ENCODE results near the gene AQP1.

Gene AQP1

GRCh38 chr7:30911561-30911969 is at the start of gene AQP1:
Gene AQP1, plus strand, starts transcription at chr7:30911853. Its CDS starts 57 bp downstream, at chr7:30911910.
- DNase-seq (ENCODE audit: low spot score in 2 of 2), result no peak
- Histone ChIP-seq H3K9me3 (no peaks in the 10 kb centered on the region), H3K4me1 (no peaks in the 10 kb centered on the region), H3K36me3 (replicated peaks) (no peaks in the 10 kb centered on the region), H3K4me3 (no peak within 1 kb of the TSS), H3K27me3 (ENCODE audit: low read depth) (no peaks in the 10 kb centered on the region)
- in situ Hi-C loops (cut with MboI; ENCODE audit: low sequenced_read_pairs), result no loop called here

GRCh38 chr7:30862995-30863705 is 48.5 kb upstream of the AQP1 start:
- no peak for DNase-seq (ENCODE audit: low spot score in 2 of 2)

GRCh38 chr7:30863706-30864035 is 48.0 kb upstream of the AQP1 start:
- in situ Hi-C loops (cut with MboI; ENCODE audit: low sequenced_read_pairs), result no loop called here
- no peaks in the 10 kb centered on the region for H3K36me3 ChIP-seq (replicated peaks)
- H3K4me3 ChIP-seq, result no peak overlapping the region
- H3K27me3 ChIP-seq (ENCODE audit: low read depth), result no peaks in the 10 kb centered on the region
- H3K9me3 ChIP-seq, result no peaks in the 10 kb centered on the region
- no peak for DNase-seq (ENCODE audit: low spot score in 2 of 2)
- no peaks in the 10 kb centered on the region for H3K4me1 ChIP-seq

More at GRCh38 chr7:30862995-30863705, 48.5 kb upstream of the AQP1 start:
- Histone ChIP-seq H3K36me3 (replicated peaks) (no peaks in the 10 kb centered on the region), H3K4me3 (no peak overlapping the region), H3K4me1 (no peaks in the 10 kb centered on the region), H3K27me3 (ENCODE audit: low read depth) (no peaks in the 10 kb centered on the region), H3K9me3 (no peaks in the 10 kb centered on the region)
- in situ Hi-C loops (cut with MboI; ENCODE audit: low sequenced_read_pairs), result no loop called here

GRCh38 chr7:30864101-30864500 is 47.6 kb upstream of the AQP1 start:
- no peaks in the 10 kb centered on the region for H3K36me3 ChIP-seq (replicated peaks)
- no peaks in the 10 kb centered on the region for H3K9me3 ChIP-seq
- no peaks in the 10 kb centered on the region for H3K27me3 ChIP-seq (ENCODE audit: low read depth)
- H3K4me3 ChIP-seq, result no peak overlapping the region
- no peak for DNase-seq (ENCODE audit: low spot score in 2 of 2)
- no peaks in the 10 kb centered on the region for H3K4me1 ChIP-seq
- in situ Hi-C loops (cut with MboI; ENCODE audit: low sequenced_read_pairs), result no loop called here

GRCh38 chr7:30865076-30865475 is 46.6 kb upstream of the AQP1 start:
- Histone ChIP-seq H3K36me3 (replicated peaks) (no peaks in the 10 kb centered on the region), H3K9me3 (no peaks in the 10 kb centered on the region), H3K27me3 (ENCODE audit: low read depth) (no peaks in the 10 kb centered on the region), H3K4me3 (no peak overlapping the region), H3K4me1 (no peaks in the 10 kb centered on the region)
- in situ Hi-C loops (cut with MboI; ENCODE audit: low sequenced_read_pairs), result no loop called here
- no peak for DNase-seq (ENCODE audit: low spot score in 2 of 2)

GRCh38 chr7:30865821-30866220 is 45.8 kb upstream of the AQP1 start:
- Histone ChIP-seq H3K36me3 (replicated peaks) (no peaks in the 10 kb centered on the region), H3K4me3 (no peak overlapping the region), H3K9me3 (no peaks in the 10 kb centered on the region), H3K27me3 (ENCODE audit: low read depth) (no peaks in the 10 kb centered on the region), H3K4me1 (no peaks in the 10 kb centered on the region)
- DNase-seq (ENCODE audit: low spot score in 2 of 2), result no peak
- in situ Hi-C loops (cut with MboI; ENCODE audit: low sequenced_read_pairs), result no loop called here

- Histone ChIP-seq H3K36me3 (replicated peaks) (no peaks in the 10 kb centered on the region), H3K27me3 (ENCODE audit: low read depth) (no peaks in the 10 kb centered on the region)
- in situ Hi-C loops (cut with MboI; ENCODE audit: low sequenced_read_pairs), result no loop called here
Observed at GRCh38 chr7:30866939-30867338, 44.7 kb upstream of the AQP1 start.

GRCh38 chr7:30867483-30867882 is 44.2 kb upstream of the AQP1 start:
- Histone ChIP-seq H3K36me3 (replicated peaks) (no peaks in the 10 kb centered on the region), H3K4me3 (no peak overlapping the region), H3K4me1 (no peaks in the 10 kb centered on the region), H3K27me3 (ENCODE audit: low read depth) (no peaks in the 10 kb centered on the region), H3K9me3 (no peaks in the 10 kb centered on the region)
- no peak for DNase-seq (ENCODE audit: low spot score in 2 of 2)
- in situ Hi-C loops (cut with MboI; ENCODE audit: low sequenced_read_pairs), result no loop called here

More at GRCh38 chr7:30866939-30867338, 44.7 kb upstream of the AQP1 start:
- H3K9me3 ChIP-seq, result no peaks in the 10 kb centered on the region
- no peak overlapping the region for H3K4me3 ChIP-seq
- DNase-seq (ENCODE audit: low spot score in 2 of 2), result no peak
- H3K4me1 ChIP-seq, result no peaks in the 10 kb centered on the region

GRCh38 chr7:30869794-30870611 is 41.6 kb upstream of the AQP1 start:
- no peak overlapping the region for H3K4me3 ChIP-seq
- no peaks in the 10 kb centered on the region for H3K36me3 ChIP-seq (replicated peaks)
- H3K27me3 ChIP-seq (ENCODE audit: low read depth), result no peaks in the 10 kb centered on the region
- in situ Hi-C loops (cut with MboI; ENCODE audit: low sequenced_read_pairs), result no loop called here
- DNase-seq (ENCODE audit: low spot score in 2 of 2), result no peak
- H3K4me1 ChIP-seq, result no peaks in the 10 kb centered on the region
- H3K9me3 ChIP-seq, result no peaks in the 10 kb centered on the region

- Histone ChIP-seq H3K4me3 (no peak overlapping the region), H3K36me3 (replicated peaks) (no peaks in the 10 kb centered on the region), H3K4me1 (no peaks in the 10 kb centered on the region), H3K27me3 (ENCODE audit: low read depth) (no peaks in the 10 kb centered on the region), H3K9me3 (no peaks in the 10 kb centered on the region)
- in situ Hi-C loops (cut with MboI; ENCODE audit: low sequenced_read_pairs), result no loop called here
- no peak for DNase-seq (ENCODE audit: low spot score in 2 of 2)
Observed at GRCh38 chr7:30870821-30871518, 40.7 kb upstream of the AQP1 start.

- Histone ChIP-seq H3K4me3 (no peak overlapping the region), H3K4me1 (no peaks in the 10 kb centered on the region), H3K36me3 (replicated peaks) (no peaks in the 10 kb centered on the region), H3K9me3 (no peaks in the 10 kb centered on the region), H3K27me3 (ENCODE audit: low read depth) (no peaks in the 10 kb centered on the region)
- DNase-seq (ENCODE audit: low spot score in 2 of 2), result no peak
- in situ Hi-C loops (cut with MboI; ENCODE audit: low sequenced_read_pairs), result no loop called here
Observed at GRCh38 chr7:30871655-30872054, 40.0 kb upstream of the AQP1 start.

- Histone ChIP-seq H3K36me3 (replicated peaks) (no peaks in the 10 kb centered on the region), H3K9me3 (no peaks in the 10 kb centered on the region), H3K4me1 (no peaks in the 10 kb centered on the region), H3K4me3 (no peak overlapping the region), H3K27me3 (ENCODE audit: low read depth) (no peaks in the 10 kb centered on the region)
- in situ Hi-C loops (cut with MboI; ENCODE audit: low sequenced_read_pairs), result no loop called here
- DNase-seq (ENCODE audit: low spot score in 2 of 2), result no peak
Observed at GRCh38 chr7:30873207-30873606, 38.4 kb upstream of the AQP1 start.

GRCh38 chr7:30873656-30874055 is 38.0 kb upstream of the AQP1 start:
- in situ Hi-C loops (cut with MboI; ENCODE audit: low sequenced_read_pairs), result no loop called here
- no peaks in the 10 kb centered on the region for H3K4me1 ChIP-seq
- H3K27me3 ChIP-seq (ENCODE audit: low read depth), result no peaks in the 10 kb centered on the region
- no peak overlapping the region for H3K4me3 ChIP-seq
- DNase-seq (ENCODE audit: low spot score in 2 of 2), result no peak
- no peaks in the 10 kb centered on the region for H3K9me3 ChIP-seq
- no peaks in the 10 kb centered on the region for H3K36me3 ChIP-seq (replicated peaks)

All from HAP-1 (cell line).